HK-2 (cell line): ENCODE measurements around the gene ZG16.
"Not testable (repeated sequence)": the region's sequence is repeated elsewhere in the genome, so short reads cannot be mapped to it uniquely, and the experiment has no call there.

Experiments
- DNase-seq: peaks from one replicate; pipeline ENCODE4 v3.0.0-alpha.2; 2018; ENCODE audit not compliant: unreplicated experiment

The ZG16 gene

DNA sequence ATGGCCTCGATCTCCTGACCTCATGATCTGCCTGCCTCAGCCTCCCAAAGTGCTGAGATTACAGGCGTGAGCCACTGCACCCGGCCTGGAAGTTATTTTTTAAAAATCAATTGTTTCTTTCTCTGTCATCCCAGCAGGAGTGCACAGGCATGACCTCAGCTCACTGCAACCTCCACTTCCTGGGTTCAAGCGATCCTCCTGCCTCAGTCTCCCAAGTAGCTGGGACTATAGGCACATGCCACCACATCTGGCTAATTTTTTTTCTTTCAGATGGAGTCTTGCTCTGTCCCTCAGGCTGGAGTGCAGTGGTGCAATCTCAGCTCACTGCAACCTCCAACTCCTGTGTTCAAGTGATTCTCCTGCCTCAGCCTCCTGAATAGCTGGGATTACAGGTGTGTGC is 9.1 kb downstream of the ZG16 start:
- not testable (repeated sequence) for DNase-seq

DNA sequence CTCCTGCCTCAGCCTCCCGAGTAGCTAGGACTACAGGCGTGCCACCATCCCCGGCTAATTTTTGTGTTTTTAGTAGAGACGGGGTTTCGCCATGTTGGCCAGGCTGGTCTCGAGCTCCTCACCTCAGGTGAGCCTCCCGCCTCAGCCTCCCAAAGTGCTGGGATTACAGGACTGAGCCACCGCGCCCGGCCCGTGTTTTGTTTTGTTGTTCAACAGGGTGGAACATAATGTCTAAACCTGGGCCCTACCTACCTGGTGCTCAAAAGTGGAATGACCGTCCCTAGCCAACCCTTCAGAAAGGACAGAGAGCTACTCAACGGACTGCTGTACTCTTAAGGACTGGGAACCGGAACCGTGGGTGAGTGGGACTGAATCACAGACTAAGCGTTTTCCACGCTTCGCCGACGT is 11.7 kb downstream of the ZG16 start:
- DNase-seq: peak; percentile 50

DNA sequence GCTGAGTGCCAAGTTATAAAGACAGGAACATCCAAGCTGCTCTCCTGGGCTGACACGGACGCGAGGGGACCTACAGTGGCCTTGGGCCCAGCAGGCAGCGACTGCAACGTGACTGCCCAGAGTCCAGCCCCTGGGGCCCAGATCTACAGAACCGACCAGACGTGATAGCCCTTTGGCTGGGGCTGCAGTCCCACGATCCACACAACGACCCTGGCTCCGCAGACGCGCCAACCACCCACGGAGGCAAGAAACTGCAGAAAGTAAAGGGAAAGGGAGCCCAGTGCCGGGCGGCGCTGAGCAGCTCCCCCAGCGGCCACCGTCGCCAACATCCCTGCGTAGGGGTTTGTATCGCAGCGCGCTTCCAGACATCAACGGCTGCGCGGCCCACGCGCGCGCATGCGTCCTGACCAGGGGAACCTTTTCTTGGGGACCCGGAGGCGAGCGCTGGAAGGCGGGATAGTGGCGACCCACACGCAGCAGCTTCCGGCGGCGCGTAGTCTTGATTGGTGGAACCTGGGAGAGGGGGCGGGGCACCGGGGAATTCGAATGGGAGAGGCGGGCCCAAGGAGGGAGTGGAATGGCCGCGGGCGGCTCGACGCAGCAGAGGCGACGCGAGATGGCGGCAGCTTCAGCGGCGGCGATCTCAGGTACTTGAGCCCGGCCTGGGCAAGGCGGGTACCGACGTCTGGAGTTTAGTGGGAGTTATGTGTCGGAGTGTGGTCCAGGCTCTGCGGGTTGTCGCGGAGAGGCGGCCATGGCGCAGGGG is 12.3 kb downstream of the ZG16 start, which contains the start of gene KIF22:
TSS of gene KIF22 (plus strand) at position 569 of the 766 bp plus-strand sequence. CDS start at position 578, 9 bp downstream.
- peak; percentile 96 for DNase-seq

DNA sequence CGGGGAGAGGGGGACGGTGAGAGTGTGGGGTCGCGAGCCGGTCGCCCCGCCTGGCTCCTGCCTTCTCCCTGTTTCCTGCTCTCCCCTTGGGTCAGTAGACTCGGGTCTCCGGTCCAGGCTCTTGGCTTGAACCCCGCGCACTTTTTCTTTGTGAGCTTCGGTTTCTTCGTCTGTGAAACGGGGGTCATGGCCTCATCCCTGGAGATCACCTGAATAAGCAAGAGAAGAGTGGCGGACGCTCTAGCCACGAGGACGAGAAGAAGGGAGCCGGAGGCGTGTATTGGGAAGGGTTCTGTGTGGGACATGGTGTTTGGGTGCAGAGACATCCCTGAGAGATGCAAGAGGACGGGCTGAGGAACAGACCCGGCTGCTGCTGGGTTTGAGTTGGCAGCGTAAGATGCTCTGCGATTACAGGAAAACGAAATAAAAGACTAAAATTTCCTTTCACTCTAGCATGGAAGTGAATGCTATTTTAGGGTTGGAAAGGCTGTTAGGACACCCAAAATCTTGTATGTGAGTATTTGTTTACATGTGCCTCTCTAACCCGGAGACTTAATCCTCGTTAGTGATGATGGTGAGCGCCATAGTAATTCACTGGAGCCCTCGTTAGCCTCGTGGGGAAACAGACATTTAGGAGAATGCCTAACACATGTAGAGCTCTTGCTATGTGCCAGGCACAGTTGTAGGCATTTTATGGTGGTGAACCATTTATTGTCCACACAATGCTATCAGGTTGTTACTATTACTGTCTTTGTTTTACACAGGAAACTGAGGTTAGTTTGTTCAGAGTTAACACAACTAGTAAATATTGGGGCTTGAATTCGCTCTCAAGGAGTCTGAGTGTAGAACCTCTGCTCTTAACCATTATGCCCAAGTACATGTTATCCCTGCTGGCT is 13.1 kb downstream of the ZG16 start:
- DNase-seq: no peak

DNA sequence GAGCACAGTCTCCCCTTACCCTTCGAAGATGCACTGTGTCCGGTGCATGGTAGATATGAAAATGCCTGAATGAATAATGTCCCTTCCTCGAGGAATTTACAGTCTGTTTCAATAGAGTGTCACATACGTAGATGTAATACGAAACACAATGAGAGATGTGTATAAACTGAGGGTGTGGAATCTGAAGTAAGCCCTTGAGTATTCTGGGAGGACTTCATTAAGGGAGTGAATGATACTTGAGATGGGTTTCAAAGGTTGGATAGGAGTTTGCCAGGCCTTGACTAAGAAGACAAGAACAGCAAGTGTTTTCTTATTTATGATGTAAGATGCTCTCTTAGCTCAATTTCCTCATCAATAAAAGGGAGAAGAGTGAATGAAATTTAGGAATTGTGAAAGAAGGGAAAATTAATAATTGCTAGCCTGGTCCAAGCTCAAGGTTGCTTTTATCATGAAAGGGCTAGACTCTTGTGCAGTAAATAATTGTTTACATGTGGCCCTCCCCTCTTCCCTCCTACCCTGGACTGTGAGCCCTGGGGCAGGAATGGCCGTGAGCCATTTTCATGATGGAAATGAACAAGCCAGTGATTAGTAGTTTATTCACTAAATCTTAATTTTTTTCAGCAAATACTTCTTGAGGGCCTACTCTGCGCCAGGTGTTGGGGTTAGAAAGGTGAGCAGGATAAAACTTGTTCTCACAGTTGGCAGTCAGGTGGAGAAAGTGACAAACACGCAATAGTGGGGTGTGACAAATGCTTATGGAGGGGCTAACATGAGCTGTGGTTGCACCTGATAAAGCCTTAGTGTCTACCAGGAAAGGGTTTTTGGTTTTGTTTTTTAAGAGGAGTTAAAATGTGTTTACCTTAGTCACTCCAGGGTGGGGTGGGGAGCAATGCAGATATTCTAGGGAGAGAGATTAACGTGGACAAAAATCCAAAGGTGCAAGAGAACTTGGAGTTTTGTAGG is 14.1 kb downstream of the ZG16 start:
- DNase-seq: no peak

DNA sequence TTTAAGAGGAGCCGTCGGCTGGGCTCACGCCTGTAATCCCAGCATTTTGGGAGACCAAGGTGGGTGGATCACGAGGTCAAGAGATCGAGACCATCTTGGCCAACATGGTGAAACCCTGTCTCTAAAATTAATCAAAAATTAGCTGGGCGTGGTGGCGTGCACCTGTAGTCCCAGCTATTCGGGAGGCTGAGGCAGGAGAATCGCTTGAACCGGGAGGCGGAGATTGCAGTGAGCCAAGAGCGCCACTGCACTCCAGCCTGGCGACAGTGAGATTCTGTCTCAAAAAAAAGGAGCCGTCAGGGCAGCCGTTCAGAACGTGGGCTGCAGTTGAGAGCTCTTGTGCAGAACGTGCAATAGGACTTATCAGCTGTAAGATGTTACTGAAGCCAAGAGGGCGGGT is 15.1 kb downstream of the ZG16 start:
- DNase-seq: not testable (repeated sequence)

DNA sequence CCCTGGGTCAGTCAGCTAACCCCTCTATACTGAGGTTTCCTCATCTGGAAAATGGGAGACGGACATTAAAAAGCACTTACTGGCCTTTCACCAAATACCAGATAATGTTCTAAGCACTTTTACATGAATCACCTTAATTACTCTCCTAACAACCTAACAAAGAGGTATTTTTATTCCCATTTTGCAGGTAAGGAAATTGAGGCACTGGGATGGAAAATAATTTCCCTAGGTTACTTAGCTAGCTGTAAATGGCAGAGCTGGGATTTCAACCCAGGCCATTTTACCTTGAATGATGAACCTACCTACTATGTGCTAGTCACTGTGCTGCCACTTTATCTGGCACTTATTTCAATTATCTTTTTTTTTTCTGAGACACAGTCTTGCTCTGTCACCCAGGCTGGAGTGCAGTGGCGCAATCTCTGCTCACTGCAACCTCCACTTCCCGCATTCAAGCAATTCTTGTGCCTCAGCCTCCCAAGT is 16.2 kb downstream of the ZG16 start:
- DNase-seq: no peak

DNA sequence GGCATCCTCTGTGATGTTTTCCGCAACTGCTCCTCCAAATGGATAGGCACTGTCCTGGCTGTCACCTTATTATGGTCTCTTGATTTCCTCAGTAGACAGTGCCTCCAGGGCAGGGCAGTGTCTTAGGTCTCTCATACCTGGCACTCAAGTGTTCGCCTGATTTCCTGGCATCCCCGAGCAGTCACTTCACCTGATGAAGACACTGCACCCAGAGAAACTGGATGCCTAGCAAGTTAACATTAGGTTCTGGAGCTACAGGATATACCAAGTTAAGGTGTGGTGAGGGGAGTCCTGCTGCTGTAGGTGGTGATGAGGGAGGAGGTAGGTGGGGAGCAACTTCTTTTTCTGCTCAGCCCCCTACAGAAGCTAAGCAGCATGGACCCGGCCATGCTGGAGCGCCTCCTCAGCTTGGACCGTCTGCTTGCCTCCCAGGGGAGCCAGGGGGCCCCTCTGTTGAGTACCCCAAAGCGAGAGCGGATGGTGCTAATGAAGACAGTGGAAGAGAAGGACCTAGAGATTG is 24.4 kb downstream of the ZG16 start:
- no peak for DNase-seq

DNA sequence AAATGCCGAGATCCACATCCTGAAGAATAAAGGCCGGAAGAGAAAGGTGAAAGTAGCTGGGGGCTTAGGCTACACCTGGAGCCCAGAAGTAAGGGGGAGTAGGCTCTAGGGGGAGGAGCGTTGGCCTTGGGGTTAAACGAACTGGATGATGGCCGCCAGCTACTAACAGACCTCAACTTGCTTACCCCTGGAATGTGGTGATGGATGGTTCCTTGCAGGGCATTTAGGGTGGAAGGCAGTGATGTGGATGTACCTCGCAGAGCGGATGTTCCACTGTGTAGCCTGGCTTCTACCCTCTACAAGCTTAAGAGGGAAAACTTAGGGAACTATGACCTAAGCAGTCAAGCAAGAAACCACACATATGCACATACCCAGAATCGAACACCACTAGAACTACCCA is 26.0 kb downstream of the ZG16 start:
- no peak for DNase-seq

DNA sequence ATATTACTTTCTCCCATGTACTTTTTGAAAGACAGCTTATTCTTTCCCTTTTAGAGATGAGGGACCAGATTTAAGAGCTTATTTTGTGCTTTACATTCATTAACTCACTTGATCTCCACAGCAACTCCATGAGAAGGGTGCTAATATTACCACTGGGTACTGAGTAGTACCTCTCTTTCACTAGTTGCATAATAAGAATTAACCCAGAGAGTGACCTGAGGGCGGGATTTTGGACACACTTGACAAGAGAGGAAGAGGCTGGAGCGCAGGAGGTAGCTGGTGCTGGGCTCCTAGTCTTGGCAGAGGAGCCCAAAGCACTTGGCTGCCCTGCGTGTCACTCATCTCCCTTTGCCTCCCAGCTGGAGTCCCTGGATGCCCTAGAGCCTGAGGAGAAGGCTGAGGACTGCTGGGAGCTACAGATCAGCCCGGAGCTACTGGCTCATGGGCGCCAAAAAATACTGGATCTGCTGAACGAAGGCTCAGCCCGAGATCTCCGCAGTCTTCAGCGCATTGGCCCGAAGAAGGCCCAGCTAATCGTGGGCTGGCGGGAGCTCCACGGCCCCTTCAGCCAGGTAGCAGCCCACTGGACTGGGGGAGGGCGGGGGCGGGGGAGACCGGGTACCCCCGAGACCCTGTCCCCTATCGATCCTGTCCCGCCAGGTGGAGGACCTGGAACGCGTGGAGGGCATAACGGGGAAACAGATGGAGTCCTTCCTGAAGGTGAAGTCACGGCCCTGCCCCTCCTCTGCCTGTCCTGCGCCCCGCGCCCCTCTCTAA is 26.6 kb downstream of the ZG16 start:
- DNase-seq: no peak

DNA sequence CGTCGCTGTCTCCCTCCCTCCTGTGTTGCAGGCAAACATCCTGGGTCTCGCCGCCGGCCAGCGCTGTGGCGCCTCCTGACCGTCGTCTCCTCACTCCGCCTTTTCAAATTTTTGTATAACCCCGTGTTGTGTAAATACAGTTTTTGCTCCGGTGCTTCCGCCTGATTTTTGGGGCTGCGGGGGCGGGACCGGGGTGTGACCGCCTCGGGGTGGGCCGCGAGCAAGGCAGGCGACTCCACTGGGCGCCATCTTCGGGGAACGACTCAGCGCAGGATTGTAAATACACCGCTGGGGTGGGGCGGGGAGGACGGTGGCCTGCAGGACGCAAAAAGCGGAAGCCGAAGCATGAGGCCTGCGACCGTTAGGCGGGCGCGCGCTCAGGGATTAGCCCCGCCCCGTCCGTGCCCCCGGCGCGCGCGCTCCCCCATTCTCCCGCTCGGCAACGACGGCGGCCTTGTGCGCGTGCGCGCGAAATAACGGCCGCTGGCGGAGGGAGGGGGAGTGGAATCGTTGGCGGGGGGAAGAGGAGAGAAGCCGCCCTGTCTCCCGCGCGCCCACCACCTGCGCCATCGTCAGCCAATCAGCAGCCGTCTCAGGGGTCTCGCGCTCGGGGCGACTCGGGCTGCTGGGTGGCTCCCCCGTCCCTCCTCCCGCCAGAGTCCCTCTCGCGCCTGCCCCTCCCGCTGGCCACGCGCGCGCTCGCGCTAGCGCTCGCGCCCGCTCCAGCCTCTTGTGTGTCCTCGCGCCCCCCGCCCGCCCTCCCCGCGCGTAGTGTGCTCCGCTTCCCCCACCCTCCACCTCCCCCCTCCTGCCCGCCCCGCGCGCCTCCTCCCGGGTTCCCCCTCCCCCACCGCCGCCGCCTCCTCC is 27.4 kb downstream of the ZG16 start:
- DNase-seq: peak; percentile 90

DNA sequence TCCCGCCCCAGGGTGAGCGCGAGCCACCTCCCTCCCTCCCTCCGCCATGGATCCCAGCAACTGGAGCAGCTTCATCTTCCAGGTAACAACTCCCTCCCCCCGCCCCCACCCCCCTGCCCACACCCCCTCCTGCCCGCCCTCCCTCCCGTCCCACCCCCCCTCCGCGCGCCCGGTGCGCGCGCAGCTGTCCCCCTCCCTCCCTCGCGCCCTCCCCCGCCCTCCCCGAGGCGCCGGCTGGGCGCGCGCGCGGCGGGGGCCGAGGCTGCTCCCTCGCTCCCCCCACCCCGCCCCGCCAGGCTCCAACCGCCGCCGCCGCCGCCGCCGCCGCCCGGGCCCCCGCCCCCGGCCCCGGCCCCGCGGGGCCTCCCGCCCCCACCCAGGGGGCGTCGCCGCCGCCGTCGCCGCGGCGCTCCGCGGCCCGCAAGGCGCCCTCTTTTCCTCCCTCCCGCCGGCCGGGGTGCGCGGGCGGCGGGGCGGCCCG is 28.1 kb downstream of the ZG16 start, which contains the start of gene MAZ:
TSS of gene MAZ (plus strand) at position 431 of the 481 bp plus-strand sequence. CDS start 173 bp downstream, outside the sequence.
- DNase-seq: peak; percentile 90

DNA sequence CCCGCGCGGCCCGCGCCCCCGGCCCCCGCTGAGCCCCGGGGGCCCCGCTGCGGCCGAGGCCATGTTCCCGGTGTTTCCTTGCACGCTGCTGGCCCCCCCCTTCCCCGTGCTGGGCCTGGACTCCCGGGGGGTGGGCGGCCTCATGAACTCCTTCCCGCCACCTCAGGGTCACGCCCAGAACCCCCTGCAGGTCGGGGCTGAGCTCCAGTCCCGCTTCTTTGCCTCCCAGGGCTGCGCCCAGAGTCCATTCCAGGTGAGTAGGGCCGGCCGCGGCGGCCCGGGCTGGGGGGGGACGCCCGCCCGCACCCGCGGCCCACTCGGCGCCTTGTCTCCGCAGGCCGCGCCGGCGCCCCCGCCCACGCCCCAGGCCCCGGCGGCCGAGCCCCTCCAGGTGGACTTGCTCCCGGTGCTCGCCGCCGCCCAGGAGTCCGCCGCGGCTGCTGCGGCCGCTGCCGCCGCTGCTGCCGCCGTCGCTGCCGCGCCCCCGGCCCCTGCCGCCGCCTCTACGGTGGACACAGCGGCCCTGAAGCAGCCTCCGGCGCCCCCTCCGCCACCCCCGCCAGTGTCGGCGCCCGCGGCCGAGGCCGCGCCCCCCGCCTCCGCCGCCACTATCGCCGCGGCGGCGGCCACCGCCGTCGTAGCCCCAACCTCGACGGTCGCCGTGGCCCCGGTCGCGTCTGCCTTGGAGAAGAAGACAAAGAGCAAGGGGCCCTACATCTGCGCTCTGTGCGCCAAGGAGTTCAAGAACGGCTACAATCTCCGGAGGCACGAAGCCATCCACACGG is 28.8 kb downstream of the ZG16 start:
- DNase-seq: peak; percentile 63

DNA sequence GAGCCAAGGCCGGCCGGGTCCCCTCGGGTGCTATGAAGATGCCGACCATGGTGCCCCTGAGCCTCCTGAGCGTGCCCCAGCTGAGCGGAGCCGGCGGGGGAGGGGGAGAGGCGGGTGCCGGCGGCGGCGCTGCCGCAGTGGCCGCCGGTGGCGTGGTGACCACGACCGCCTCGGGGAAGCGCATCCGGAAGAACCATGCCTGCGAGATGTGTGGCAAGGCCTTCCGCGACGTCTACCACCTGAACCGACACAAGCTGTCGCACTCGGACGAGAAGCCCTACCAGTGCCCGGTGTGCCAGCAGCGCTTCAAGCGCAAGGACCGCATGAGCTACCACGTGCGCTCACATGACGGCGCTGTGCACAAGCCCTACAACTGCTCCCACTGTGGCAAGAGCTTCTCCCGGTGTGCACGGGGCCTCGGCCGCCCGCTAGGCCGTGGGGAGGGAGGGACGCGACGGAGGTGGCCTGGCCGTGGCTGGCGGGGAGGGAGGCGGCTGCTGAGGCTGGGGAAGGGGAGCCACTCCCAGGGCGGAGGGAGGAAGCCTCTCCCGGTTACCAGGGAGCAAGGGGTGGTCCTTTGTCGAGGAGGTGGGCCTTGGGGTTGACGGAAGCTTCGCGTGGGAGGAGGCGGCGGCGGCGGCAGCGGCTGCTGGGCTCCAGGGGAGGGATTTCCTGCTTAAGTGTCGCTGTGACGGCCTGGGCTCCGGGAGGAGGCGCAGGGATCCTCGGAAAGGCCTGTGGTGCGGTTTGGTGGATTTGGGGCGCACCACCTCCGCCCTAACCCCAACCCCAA is 29.6 kb downstream of the ZG16 start:
- peak; percentile 82 for DNase-seq

DNA sequence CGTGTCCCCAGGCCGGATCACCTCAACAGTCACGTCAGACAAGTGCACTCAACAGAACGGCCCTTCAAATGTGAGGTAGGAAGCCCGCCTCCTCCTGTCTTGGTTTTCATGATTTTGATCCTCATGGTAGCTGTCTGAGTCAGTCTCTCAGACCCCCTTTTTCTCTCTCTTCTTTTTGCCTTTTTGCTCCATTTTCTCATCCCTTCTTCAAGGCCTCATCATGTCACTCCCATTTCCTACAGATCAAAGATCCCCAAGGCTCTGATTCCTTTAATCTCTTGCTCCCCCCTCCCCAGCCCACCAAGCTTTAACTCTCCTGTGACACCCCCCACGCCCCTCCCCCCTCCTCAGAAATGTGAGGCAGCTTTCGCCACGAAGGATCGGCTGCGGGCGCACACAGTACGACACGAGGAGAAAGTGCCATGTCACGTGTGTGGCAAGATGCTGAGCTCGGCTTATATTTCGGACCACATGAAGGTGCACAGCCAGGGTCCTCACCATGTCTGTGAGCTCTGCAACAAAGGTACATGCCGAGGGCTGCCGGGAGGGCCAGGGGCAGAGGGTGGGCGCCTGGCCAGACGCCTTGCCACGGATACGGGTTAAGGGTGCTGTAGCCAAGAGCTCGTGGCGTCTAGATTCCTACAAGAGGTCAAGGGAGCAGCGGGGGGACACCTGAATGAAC is 30.3 kb downstream of the ZG16 start:
- no peak for DNase-seq

DNA sequence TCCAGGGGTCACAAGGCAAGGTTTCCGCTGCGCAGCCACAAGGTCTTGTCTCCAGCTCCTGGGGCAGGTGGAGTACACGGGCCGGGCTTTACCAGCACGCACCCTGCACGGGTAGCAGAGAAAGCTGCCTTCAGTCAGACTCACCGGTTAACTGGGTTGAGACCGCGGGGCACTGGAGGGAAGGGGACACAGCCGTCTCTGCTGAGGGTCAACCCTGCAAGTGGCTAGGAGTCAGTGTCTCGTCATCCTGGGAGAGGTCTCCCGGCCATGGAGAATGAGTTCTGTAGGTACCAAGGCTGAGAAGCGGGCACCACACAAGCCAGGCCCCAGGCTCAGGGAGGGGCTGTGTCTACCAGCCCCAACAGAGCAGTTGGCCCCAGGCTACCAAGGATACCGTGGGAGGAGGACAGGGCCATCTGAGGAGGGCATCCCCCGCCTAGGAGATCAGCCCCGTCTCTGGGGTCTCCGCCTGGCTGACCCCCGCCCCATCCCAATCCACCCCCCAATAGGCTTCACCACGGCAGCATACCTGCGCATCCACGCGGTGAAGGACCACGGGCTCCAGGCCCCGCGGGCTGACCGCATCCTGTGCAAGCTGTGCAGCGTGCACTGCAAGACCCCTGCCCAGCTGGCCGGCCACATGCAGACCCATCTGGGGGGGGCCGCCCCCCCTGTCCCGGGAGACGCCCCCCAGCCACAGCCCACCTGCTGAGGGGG is 31.1 kb downstream of the ZG16 start:
- no peak for DNase-seq
